ENCODE results near the gene RRP15.

GRCh38 chr1:218346391-218347204 is 61.5 kb downstream of the RRP15 start:
- no peak for TF ChIP-seq POLR2A (IDR thresholded peaks at IDR 0.05; ENCODE audit: low read length)
- TF ChIP-seq GATA1 (IDR thresholded peaks at IDR 0.05; ENCODE audit: low read depth, low read length) = no peak
